ENCODE measurements around the gene MRPL53.

DNA sequence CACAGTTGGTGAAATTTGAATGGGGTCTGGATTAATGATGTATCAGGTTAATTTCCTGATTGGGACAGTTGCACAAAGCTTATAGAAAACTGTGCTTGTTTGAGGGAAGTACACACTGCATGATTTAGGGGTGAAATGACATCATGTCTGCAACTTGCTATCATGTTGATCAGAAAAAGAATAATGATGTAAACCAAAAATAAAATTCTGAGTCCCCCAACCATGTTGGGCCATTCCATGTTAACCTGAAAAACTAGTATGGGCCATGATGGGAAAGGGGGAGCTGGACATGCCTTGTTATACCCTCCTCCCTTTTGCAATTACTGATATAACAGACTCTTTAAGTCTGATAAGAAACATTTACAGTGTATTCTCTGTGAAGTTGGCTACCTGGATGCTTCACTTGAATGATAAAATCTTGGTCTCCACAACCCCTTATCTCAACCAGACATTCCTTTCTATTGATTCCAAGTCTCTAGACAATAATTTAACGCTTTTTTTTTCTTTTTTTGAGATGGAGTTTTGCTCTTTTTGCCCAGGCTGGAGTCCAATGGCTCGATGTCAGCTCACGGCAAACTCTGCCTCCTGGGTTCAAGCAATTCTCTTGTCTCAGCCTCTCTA, 21.8 kb downstream of the MRPL53 start:
- TF ChIP-seq EZH2 (IDR thresholded peaks at IDR 0.05; ENCODE audit: insufficient read depth, poor library complexity, severe bottlenecking) (no peak), EZH2phosphoT487 (IDR thresholded peaks at IDR 0.05; ENCODE audit: insufficient read depth, low read depth) (no peak)

Data from GM23248 (cell line).